Muscle of leg (tissue), 11 donors: Measurements from ENCODE around the gene GPR25. TPM values are rescaled to one million over a fixed set of nuclear protein-coding genes. Genes with fewer than 3 reads are reported as not detected.
A peak's percentile ranks its signal among the peaks of the same experiment; 100 is the strongest.
"Not testable (repeated sequence)": the region's sequence is repeated elsewhere in the genome, so short reads cannot be mapped to it uniquely, and the experiment has no call there.

Experiments used
- DNase-seq: peaks from one replicate; pipeline ENCODE4 v3.0.0; 2013
- H3K27ac ChIP-seq: one replicate; pipeline ENCODE4 v1.5.1; 2013; ENCODE audit warnings: mild to moderate bottlenecking, low read length, control low read depth
- H3K27me3 ChIP-seq: one replicate; pipeline ENCODE4 v1.6.1; 2013; ENCODE audit warnings: low read length; ENCODE audit not compliant: control insufficient read depth, insufficient read depth
- H3K36me3 ChIP-seq: one replicate; pipeline ENCODE4 v1.6.1; 2013; ENCODE audit warnings: low read length; ENCODE audit not compliant: control insufficient read depth, insufficient read depth
- H3K4me1 ChIP-seq: one replicate; pipeline ENCODE4 v1.6.1; 2013; ENCODE audit warnings: low read length; ENCODE audit not compliant: control insufficient read depth, insufficient read depth
- H3K4me3 ChIP-seq: one replicate; pipeline ENCODE4 v1.5.1; 2013; ENCODE audit warnings: low read length, control low read depth
- H3K9me3 ChIP-seq: replicated peaks from 2 replicates; pipeline ENCODE4 v1.6.1; 2013; ENCODE audit warnings: low read depth, low read length; ENCODE audit not compliant: control insufficient read depth
- WGBS: methylation state at CpG from one replicate; pipeline ENCODE4 v1.1.5; 2013; ENCODE audit warnings: missing lambda C conversion rate; ENCODE audit not compliant: insufficient coverage; 5-methylcytosine and 5-hydroxymethylcytosine counted together
- polyA plus RNA-seq, 8 donors: library from polyadenylated mRNA; unstranded; fragments of 120-200 nt; gene quantifications; one replicate each; pipeline versions ENCODE4 v1.2.1 to v1.2.3, GENCODE V29; 2013; ENCODE audit warnings: inconsistent platforms in 1 of 8, low replicate concordance in 1 of 8; ENCODE audit not compliant: insufficient read length in 8 of 8, insufficient read depth in 1 of 8
- total RNA-seq: library from RNA; stranded (reverse); fragments of 120-200 nt; gene quantifications from one replicate; pipeline ENCODE4 v1.2.4, GENCODE V29; 2013

GPR25 gene
- total and polyA plus RNA-seq, 9 donors: not detected

GRCh38 chr1:200911361-200911760 lies 38.6 kb downstream of the GPR25 start:
- H3K4me1 ChIP-seq: peaks cover 10% of the 10 kb centered on the region
- no peaks in the 10 kb centered on the region for H3K9me3 ChIP-seq
- no peaks in the 10 kb centered on the region for H3K36me3 ChIP-seq
- DNase-seq: no peak
- no peaks in the 10 kb centered on the region for H3K27me3 ChIP-seq
- 87% methylated on average over 19 of the region's 24 CpGs for WGBS
- H3K4me3 ChIP-seq: no peak overlapping the region
- no peak overlapping the region for H3K27ac ChIP-seq

GRCh38 chr1:200911936-200912335 lies 39.2 kb downstream of the GPR25 start:
- H3K27ac ChIP-seq, DNase-seq, H3K36me3 ChIP-seq, H3K27me3 ChIP-seq, H3K4me3 ChIP-seq, H3K9me3 ChIP-seq: not testable (repeated sequence)
- H3K4me1 ChIP-seq: peaks cover 14% of the 10 kb centered on the region
- 83% methylated on average over 9 of the region's 21 CpGs for WGBS

GRCh38 chr1:200912737-200913407 lies 40.1 kb downstream of the GPR25 start:
- no peaks in the 10 kb centered on the region for H3K9me3 ChIP-seq
- 82% methylated on average over 10 of the region's 13 CpGs for WGBS
- H3K27me3 ChIP-seq: no peaks in the 10 kb centered on the region
- no peak overlapping the region for H3K27ac ChIP-seq
- no peak overlapping the region for H3K4me3 ChIP-seq
- no peaks in the 10 kb centered on the region for H3K36me3 ChIP-seq
- DNase-seq: no peak
- peaks cover 22% of the 10 kb centered on the region for H3K4me1 ChIP-seq

GRCh38 chr1:200916152-200916551 lies 43.4 kb downstream of the GPR25 start:
- WGBS: 17% methylated on average over 12 of the region's 22 CpGs
- DNase-seq: no peak
- no peak overlapping the region for H3K4me3 ChIP-seq
- H3K27ac ChIP-seq: no peak overlapping the region
- no peaks in the 10 kb centered on the region for H3K9me3 ChIP-seq
- H3K36me3 ChIP-seq: no peaks in the 10 kb centered on the region
- peaks cover 24% of the 10 kb centered on the region for H3K4me1 ChIP-seq
- H3K27me3 ChIP-seq: no peaks in the 10 kb centered on the region

- H3K27ac ChIP-seq: no peak overlapping the region
- WGBS: 49% methylated on average over 11 of the region's 11 CpGs
- H3K36me3 ChIP-seq: no peaks in the 10 kb centered on the region
- peaks cover 24% of the 10 kb centered on the region for H3K4me1 ChIP-seq
- H3K27me3 ChIP-seq: no peaks in the 10 kb centered on the region
- no peak for DNase-seq
- no peaks in the 10 kb centered on the region for H3K9me3 ChIP-seq
- no peak overlapping the region for H3K4me3 ChIP-seq
Measured at GRCh38 chr1:200916681-200917080, 43.9 kb downstream of the GPR25 start.

- Histone ChIP-seq H3K27ac (no peak overlapping the region), H3K4me1 (peaks cover 24% of the 10 kb centered on the region), H3K4me3 (no peak overlapping the region), H3K27me3 (no peaks in the 10 kb centered on the region), H3K36me3 (no peaks in the 10 kb centered on the region), H3K9me3 (no peaks in the 10 kb centered on the region)
- DNase-seq: peak; percentile 79
- no CpG with 5 or more reads among the region's 7 CpGs for WGBS
Measured at GRCh38 chr1:200917291-200917817, 44.6 kb downstream of the GPR25 start.

GRCh38 chr1:200918006-200918405 lies 45.2 kb downstream of the GPR25 start:
- Histone ChIP-seq H3K36me3 (no peaks in the 10 kb centered on the region), H3K27ac (no peak overlapping the region), H3K4me1 (peaks cover 21% of the 10 kb centered on the region), H3K27me3 (no peaks in the 10 kb centered on the region), H3K9me3 (no peaks in the 10 kb centered on the region), H3K4me3 (no peak overlapping the region)
- DNase-seq: no peak
- 93% methylated on average over 2 of the region's 3 CpGs for WGBS

GRCh38 chr1:200919386-200919785 lies 46.6 kb downstream of the GPR25 start:
- Histone ChIP-seq H3K27me3 (no peaks in the 10 kb centered on the region), H3K27ac (no peak overlapping the region), H3K4me3 (no peak overlapping the region), H3K4me1 (peaks cover 21% of the 10 kb centered on the region), H3K9me3 (no peaks in the 10 kb centered on the region), H3K36me3 (no peaks in the 10 kb centered on the region)
- DNase-seq: no peak
- 69% methylated on average over 2 of the region's 2 CpGs for WGBS

- H3K27me3 ChIP-seq: no peaks in the 10 kb centered on the region
- no peak overlapping the region for H3K27ac ChIP-seq
- no peaks in the 10 kb centered on the region for H3K9me3 ChIP-seq
- no peak for DNase-seq
- no peaks in the 10 kb centered on the region for H3K36me3 ChIP-seq
- 82% methylated on average over 9 of the region's 9 CpGs for WGBS
- peaks cover 12% of the 10 kb centered on the region for H3K4me1 ChIP-seq
- H3K4me3 ChIP-seq: no peak overlapping the region
Measured at GRCh38 chr1:200921571-200922110, 48.9 kb downstream of the GPR25 start.

- H3K9me3 ChIP-seq: no peaks in the 10 kb centered on the region
- no peaks in the 10 kb centered on the region for H3K36me3 ChIP-seq
- peaks cover 5% of the 10 kb centered on the region for H3K4me1 ChIP-seq
- no peak for DNase-seq
- no peak overlapping the region for H3K27ac ChIP-seq
- H3K4me3 ChIP-seq: no peak overlapping the region
- 67% methylated on average over 1 of the region's 2 CpGs for WGBS
- no peaks in the 10 kb centered on the region for H3K27me3 ChIP-seq
Measured at GRCh38 chr1:200922406-200922805, 49.6 kb downstream of the GPR25 start.
